H54 (cell line): ENCODE measurements around the gene CELSR1.

Experiments
- DNase-seq: peaks from one replicate; pipeline ENCODE4 v3.0.0; 2011; ENCODE audit warnings: low spot score, mixed read lengths; ENCODE audit not compliant: insufficient read length
- FAIRE-seq: peaks from 3 replicates; lab custom pipeline; 2011; peaks lifted over from hg19 to GRCh38; lab: Jason Lieb, UNC
- POLR2A ChIP-seq: IDR thresholded peaks from 2 replicates; pipeline ENCODE4 v1.6.1; 2011; ENCODE audit warnings: low read depth, mild to moderate bottlenecking, low read length

CELSR1 gene, protein sequence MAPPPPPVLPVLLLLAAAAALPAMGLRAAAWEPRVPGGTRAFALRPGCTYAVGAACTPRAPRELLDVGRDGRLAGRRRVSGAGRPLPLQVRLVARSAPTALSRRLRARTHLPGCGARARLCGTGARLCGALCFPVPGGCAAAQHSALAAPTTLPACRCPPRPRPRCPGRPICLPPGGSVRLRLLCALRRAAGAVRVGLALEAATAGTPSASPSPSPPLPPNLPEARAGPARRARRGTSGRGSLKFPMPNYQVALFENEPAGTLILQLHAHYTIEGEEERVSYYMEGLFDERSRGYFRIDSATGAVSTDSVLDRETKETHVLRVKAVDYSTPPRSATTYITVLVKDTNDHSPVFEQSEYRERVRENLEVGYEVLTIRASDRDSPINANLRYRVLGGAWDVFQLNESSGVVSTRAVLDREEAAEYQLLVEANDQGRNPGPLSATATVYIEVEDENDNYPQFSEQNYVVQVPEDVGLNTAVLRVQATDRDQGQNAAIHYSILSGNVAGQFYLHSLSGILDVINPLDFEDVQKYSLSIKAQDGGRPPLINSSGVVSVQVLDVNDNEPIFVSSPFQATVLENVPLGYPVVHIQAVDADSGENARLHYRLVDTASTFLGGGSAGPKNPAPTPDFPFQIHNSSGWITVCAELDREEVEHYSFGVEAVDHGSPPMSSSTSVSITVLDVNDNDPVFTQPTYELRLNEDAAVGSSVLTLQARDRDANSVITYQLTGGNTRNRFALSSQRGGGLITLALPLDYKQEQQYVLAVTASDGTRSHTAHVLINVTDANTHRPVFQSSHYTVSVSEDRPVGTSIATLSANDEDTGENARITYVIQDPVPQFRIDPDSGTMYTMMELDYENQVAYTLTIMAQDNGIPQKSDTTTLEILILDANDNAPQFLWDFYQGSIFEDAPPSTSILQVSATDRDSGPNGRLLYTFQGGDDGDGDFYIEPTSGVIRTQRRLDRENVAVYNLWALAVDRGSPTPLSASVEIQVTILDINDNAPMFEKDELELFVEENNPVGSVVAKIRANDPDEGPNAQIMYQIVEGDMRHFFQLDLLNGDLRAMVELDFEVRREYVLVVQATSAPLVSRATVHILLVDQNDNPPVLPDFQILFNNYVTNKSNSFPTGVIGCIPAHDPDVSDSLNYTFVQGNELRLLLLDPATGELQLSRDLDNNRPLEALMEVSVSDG (N-terminal part only)

DNA sequence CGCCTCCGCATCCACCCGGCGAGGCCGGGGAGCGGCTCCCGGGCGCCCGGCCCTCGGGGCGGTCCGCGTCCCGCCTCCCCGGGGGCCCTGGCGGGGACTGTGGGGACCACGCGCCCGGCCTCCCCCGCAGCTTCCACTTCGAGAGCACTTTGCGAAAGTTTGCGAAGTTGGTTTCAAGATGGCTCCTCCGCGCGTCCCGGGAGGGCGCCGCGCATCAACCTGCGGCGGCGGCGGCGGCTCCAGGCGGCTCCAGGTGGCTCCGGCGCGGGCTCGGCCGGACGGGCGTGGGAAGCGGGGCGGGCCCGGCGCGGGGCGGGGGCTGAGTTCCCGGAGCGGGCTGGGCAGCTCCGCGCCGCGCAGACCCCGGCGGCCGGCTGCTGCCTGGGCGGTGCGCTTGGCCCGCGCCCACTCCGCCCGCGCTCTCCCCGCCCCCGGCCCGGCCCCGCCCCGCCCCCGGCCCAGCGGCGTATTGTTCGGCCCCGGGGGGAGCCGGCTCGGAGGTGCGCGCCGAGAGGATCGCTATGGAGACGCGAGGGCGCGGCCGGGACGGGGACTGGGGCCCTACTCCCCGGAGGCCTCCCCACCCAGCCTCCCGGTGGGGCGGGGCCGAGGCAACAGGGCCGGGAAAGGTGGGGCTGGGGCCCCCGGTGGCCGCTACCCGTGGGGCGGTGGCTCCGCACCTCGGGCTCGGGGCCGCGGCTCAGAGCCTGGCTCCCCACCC, at the start of gene CELSR1:
CELSR1 (minus strand) TSS at position 396 of the 721 bp plus-strand sequence. CDS start 450 bp downstream, outside the sequence.
- TF ChIP-seq POLR2A: 0 out of 2 replicates have a peak, but pooled peaks have one; percentile 7
- FAIRE-seq (no peak), DNase-seq (no peak)

DNA sequence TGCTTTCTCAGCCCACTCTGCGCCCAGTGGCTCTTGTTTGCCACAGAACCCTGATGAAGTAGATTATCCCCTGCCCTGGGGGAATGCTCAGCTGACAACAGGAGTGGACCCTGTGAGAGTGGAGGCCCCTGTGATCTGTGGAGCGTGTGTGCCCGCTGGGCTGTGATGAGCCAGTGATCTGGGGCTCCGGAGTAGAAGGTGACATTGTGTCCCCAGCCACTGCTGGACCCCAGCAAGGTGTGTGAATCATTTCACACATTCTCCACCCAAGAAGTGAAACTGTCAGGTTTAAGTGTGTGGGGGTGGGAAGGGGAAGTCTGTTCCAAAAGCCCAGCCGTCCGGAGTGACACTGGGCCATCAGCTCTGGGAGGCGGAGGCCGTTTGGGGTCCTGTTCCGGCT, 49.6 kb upstream of the CELSR1 start:
- no peak for DNase-seq
- no peak for TF ChIP-seq POLR2A
- FAIRE-seq: no peak

DNA sequence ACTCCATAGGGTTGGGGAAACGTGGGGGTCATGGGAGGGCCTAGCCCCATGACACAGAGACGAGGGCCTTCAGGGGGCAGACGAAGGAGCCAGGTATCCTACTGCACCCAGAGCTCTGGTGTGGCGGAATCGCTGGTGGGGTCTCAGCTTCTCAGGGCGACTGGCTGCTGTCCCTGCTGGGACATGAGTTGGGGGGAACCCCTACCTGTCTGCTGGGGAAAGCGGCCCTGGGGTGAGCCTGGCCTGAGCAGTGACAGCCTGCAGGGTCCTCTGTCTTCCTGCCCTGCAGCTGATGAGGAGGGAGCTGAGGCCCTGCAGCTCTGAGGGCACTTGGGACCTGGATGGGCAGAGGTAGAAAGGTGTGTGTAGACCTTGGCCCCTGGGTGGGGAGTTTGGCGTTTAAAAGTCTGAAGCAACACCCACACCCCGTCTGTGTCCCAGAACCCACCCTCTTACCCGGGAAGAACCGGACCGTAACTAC, 49.2 kb upstream of the CELSR1 start:
- no peak for DNase-seq
- no peak for FAIRE-seq
- TF ChIP-seq POLR2A: no peak

DNA sequence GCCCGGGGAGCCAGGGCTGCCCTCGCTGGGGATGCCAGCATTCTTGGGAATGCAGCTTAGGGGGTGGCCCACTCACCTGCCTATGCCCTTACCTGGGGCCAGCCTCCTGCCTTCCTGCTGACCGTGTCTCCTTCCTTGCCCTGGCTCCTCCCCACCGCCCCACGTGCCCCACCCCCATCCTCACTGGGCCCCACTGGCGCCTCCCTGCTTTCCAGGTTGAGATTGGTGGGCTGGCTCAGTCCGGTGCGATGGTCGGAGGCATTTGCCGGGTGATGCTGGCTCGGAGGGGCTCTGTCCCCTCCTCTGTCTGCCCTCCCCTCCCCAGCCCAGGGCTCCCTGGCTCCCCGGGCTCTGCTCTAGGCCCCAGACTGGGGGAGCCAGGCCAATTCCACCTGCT, 48.7 kb upstream of the CELSR1 start:
- TF ChIP-seq POLR2A: no peak
- FAIRE-seq (no peak), DNase-seq (no peak)

DNA sequence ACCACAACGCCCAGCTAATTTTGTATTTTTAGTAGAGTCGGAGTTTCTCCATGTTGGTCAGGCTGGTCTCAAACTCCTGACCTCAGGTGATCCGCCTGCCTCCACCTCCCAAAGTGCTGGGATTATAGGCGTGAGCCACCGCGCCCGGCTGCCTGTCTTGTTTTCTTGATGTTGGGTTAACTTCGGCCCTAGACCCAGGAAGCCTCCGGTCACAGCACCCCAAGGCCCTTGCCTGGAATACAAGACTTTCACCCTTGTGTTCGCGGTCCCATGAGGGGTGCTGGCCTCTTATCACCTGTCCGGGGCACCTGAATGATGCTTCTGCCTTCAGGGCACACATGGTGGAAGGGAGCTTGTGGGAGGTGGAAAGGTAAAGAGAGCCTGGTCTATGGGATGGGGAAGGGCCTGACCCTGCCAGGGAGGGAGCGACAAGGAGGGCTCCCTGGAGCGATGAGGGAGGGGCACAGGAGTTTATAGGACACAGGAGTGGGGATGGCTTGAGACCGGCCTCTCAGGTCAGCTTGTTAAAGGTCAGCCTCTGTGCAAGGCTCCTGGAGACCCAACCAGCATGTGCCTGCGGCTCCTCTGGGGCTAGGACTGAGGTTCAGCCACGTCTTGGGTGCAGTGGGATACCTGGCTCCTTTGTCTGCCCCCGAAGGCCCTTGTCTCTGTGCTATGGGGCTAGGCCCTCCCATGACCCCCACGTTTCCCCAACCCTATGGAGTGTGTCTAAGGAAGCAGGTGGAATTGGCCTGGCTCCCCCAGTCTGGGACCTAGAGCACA, 48.1 kb upstream of the CELSR1 start:
- DNase-seq: no peak
- TF ChIP-seq POLR2A: no peak
- FAIRE-seq: no peak

DNA sequence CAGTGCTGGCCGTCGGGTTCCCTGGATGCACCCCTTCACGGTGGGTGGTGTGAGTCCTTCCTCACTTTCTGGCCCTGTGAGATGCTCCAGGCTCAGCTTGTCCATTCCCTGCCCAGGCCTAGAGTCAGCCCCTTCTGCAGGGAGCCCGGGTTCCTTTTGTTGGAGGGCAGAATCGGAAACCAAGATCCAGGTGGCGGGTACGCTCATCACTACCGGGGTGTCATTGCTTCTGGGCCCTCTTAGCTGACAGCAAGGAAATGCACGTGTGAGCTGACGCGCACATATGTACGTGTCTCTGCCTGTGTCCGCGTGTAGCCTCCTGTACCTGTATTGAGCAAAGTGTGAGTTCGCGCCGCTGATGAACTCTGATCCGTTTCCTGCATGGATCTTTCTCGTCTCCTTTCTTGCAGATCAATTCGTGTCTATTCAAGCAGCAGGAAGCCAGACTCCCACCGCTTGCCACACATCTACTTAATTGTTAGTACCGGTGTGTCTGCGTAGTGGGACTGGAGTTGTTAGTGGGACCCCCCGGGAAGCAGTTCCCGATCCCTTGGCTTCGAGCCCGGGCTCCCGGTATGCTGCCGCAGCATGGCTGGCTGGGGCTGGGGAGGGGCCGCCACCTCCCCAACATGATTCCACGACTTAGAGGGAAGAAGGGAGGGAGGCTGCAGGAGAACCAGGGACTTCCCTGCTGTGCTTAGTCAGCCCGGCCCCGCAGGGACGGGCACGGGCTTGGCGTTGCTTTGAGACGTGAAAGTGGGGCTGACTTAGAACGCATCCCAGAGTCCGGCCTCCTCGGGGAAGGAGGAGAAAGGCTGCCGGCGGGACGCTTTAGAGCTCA, 46.9 kb upstream of the CELSR1 start:
- FAIRE-seq (no peak), DNase-seq (peak; percentile 48)
- no peak for TF ChIP-seq POLR2A

DNA sequence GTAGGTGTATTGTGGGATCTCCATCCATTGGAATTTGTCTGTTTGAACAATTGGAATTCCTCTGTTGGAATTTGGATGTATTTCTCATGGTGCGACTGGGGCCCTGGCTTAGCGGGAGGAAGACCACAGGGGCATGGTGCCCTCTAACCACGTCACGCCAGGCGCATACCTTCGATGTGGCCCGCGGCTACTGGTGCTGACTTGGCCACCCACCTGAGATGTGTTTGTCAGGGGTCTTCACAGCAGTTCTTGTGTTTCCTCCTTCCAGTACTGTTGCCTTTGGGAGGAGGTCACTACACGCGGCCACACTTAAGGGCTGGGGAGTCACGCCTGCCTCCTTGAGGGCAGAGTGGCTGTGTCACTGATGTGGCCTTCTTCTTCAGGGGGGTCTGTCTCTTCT, 46.2 kb upstream of the CELSR1 start:
- FAIRE-seq (no peak), DNase-seq (no peak)
- no peak for TF ChIP-seq POLR2A

DNA sequence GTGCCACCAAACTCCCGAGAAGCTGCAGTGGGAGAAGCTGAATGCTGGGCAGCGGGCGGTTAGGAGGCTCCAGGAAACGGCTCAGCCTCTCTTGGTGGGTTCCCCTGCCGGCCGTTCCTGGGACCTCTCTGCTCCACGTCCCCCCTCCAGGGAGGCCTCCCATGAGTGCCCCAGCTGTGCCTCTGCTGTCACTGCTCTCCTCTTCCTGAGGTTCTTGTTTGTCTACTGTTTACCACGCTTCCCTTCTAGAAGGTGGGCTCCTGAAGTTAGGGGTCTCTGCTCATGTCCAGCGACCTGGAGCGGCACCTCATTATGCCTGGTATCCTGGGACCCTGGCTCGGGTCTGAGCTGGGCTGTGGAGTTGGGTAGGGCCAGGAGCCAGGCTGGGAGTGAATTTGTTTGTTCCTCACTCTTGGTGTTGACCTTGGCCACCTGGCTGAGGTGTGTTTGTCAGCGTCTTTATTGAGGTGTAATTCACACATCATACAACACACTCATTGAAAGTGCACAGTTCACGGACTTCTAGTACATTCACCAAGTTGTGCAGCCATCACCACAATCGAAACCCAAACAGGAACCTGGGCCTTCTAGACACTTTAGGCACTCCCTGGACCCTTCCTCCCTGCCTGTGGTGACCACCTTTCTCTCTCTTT, 45.0 kb upstream of the CELSR1 start:
- DNase-seq: no peak
- no peak for FAIRE-seq

DNA sequence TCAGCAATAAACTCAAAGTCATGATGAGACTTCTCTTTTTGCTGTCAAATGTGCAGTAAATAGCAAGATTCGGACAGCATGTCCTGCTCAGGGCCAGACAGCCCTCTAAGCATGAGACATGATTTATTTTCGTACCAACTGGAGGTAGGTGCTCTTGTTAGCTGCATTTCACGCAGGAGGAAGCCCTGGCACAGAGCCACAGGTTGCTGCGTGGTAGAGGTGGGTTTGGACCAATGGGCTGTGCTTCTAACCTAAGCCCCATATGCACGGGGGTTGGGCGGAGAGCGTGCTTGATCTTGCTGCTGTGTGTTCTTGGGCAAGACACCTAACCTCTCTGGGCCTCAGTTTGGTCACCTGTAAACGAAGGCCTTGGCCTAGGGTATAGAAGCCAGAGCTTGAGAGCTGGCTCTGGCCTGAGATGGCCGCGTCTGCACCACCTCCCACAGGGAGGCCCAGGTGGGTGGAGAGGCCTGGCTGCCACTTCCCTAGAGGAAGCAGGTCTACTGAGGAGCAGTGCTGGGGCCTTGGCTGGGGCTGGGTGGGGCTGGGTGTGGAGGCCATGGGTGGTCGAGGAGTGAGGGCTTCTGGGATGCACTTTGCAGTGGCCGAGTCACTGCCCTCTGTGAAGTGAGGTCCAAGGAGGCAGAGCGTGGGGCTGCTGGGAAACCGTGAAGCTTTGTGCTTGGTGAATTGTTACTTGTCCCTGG, 44.3 kb upstream of the CELSR1 start:
- DNase-seq (no peak), FAIRE-seq (no peak)
- no peak for TF ChIP-seq POLR2A

More for the DNA sequence above, 45.0 kb upstream of the CELSR1 start:
- TF ChIP-seq POLR2A: no peak

DNA sequence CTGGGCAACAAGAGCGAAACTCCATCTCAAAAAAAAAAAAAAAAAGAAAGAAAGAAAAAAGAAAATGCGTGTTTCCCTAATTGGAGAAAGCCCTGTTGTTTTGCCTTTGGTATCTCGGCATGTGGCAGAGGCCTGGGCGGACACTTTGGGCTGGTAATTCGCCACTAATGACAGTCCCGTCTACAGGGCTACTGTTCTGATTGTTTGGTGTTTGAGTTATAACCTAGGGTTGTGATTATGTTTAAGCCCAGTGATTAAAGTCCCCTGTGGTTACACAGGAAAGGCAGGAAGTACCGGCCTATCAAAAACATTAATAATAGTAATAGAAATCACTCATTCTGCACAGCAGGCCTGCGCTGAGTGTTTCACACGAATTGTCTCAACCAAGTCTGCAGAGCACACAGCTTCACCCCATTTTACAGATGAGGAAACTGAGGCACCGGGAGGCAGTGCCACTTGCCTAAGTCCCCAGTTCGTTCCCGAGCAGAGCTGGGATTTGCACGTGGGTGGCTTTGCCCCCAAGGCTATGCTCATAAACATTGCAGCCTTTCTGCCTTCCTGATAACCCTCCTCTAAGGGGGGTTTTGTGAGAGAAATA, 43.6 kb upstream of the CELSR1 start:
- no peak for TF ChIP-seq POLR2A
- FAIRE-seq (no peak), DNase-seq (no peak)
